ENCODE data around the gene SYT9.

Gene SYT9

DNA sequence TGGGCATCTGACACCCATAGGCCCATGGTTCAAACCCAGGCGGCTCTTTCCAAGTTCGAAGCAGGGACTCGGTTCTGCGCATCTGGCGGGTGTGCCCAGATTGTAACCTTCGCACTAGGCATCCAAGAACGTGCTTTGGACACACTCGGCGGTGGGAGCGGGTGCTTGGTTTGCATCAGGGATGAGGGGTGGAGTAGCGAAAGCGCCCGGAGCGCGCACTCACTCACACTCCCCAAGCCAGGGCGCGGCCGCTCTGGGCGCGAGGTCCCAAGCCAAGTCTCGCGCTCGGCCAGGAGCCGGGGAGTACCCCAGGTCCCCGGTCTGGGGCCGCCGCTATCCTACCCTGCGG is 243 bp upstream of the SYT9 start:
- Histone ChIP-seq H3K36me3 (ENCODE audit: insufficient read depth, low read length) (no peaks in the 10 kb centered on the region), H3K4me1 (ENCODE audit: insufficient read depth, low read length) (peaks cover 8% of the 10 kb centered on the region; the same call in 1 of the 2 replicates), H3K9me3 (ENCODE audit: insufficient read depth, low read depth, low read length) (no peaks in the 10 kb centered on the region), H3K9ac (ENCODE audit: low read depth, low read length) (no peak overlapping the region), H3K4me3 (ENCODE audit: low read length) (peak overlapping the region; percentile 89), H3K27ac (ENCODE audit: low read depth, low read length) (no peak overlapping the region), H3K27me3 (ENCODE audit: insufficient read depth, low read length) (peaks cover 65% of the 10 kb centered on the region)
- WGBS, result 3% methylated on average over 27 of the region's 28 CpGs

DNA sequence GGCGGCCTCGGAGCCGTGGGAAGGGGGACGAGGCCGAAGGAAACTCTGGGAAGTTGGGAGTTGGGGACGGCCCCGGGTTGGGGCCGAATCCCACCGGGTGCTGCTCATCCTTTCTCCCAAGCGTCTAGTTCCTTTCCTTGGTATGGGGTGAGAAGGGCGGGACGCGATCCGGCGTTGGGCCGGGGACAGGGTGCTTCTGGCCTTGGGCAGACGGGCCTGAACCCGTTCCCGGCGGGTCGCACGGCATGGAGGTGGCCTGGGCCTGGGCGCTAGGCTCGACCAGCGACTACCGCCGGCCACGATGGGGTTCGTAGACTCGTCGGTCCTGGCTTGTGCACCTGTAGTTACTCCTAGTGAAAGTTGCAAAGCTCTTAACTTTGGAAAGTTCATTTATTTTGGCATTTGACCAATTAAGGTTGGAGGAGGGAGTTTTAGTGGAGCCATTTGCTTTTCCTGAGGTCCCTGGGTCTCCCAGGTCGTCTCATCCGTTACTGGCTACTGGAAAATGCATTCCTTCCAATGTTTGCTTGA is 1.0 kb downstream of the SYT9 start:
- no peaks in the 10 kb centered on the region for H3K9me3 ChIP-seq (ENCODE audit: insufficient read depth, low read depth, low read length)
- H3K4me1 ChIP-seq (ENCODE audit: insufficient read depth, low read length), result peaks cover 8% of the 10 kb centered on the region; the same call in 1 of the 2 replicates
- H3K4me3 ChIP-seq (ENCODE audit: low read length), result peak overlapping the region; percentile 89
- no peaks in the 10 kb centered on the region for H3K36me3 ChIP-seq (ENCODE audit: insufficient read depth, low read length)
- 4% methylated on average over 33 of the region's 33 CpGs for WGBS
- H3K27me3 ChIP-seq (ENCODE audit: insufficient read depth, low read length), result peaks cover 65% of the 10 kb centered on the region
- H3K27ac ChIP-seq (ENCODE audit: low read depth, low read length), result no peak overlapping the region
- peak overlapping the region; percentile 60; the same call in 1 of the 2 replicates for H3K9ac ChIP-seq (ENCODE audit: low read depth, low read length)

DNA sequence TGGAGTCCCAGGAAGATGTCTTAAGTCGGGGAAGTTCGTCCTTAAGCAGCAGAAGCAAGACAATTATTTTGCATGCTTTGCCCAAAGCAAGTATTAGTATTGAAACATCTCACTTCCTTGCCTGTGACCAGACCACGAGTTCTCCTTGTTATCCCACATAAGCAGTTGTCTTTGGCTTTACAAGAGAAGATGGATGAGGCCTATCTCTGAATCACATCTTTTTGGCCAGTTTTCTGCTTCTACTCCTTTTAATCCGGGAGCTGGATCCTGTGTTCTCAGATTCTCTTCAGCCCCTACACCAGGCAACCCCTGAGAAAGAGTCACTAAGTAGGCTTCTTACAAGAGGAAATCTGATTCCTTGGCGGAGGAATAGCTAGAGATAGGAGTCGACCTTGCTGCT is 2.1 kb downstream of the SYT9 start:
- H3K27ac ChIP-seq (ENCODE audit: low read depth, low read length), result no peak overlapping the region
- no peak overlapping the region for H3K9ac ChIP-seq (ENCODE audit: low read depth, low read length)
- H3K4me1 ChIP-seq (ENCODE audit: insufficient read depth, low read length), result peaks cover 8% of the 10 kb centered on the region; the same call in 1 of the 2 replicates
- 84% methylated on average over 6 of the region's 6 CpGs for WGBS
- no peak overlapping the region for H3K4me3 ChIP-seq (ENCODE audit: low read length)
- peaks cover 65% of the 10 kb centered on the region for H3K27me3 ChIP-seq (ENCODE audit: insufficient read depth, low read length)
- no peaks in the 10 kb centered on the region for H3K9me3 ChIP-seq (ENCODE audit: insufficient read depth, low read depth, low read length)
- no peaks in the 10 kb centered on the region for H3K36me3 ChIP-seq (ENCODE audit: insufficient read depth, low read length)

DNA sequence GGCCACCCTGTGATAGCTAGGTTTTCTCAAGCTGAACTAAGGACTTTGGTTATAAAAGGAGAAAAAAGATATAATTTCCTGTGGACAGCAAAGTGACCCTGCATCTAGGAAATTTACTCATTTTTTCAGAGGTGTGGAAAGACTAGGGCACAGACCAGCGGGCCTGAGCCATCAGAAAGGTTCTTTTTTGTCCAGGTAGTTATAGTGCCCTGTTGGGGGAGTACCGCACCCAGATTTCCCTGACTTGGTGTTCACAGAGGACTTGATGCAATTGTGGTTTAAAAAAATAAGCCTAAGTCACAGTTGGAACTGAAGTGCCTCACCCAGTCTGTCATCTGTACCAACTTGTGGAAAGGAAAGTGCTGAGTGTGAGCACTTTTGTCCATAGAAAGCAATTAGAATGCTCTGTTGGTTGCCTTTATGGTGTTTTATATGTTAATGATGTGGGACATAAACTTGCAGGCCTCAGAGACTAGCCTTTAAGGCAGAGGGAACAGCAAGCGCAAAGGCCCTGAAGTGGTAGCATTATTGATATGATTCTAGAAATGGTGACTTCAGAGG is 3.1 kb downstream of the SYT9 start:
- 75% methylated on average over 3 of the region's 3 CpGs for WGBS
- no peak overlapping the region for H3K9ac ChIP-seq (ENCODE audit: low read depth, low read length)

DNA sequence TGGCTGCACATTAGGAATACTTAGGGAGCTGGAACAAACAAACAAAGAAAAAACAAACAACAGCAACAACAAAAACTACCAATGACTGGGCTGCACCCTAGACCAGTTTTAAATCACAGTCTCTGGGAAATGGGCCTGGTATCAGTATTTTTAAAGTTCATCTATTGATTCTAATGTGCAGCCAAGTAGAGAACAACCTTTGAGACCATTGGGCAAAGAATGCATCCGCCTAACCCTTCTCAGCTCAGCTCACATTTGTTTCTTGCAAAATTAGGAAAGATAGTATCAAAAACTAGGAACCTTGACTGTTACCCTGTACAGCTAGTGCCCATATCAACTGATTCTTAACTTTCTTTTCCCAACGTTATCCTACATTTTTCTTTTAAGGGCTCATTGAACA is 5.2 kb downstream of the SYT9 start:
- peaks cover 8% of the 10 kb centered on the region; the same call in 1 of the 2 replicates for H3K4me1 ChIP-seq (ENCODE audit: insufficient read depth, low read length)
- peaks cover 35% of the 10 kb centered on the region for H3K27me3 ChIP-seq (ENCODE audit: insufficient read depth, low read length)
- no peak overlapping the region for H3K27ac ChIP-seq (ENCODE audit: low read depth, low read length)
- no peak overlapping the region for H3K4me3 ChIP-seq (ENCODE audit: low read length)
- H3K9me3 ChIP-seq (ENCODE audit: insufficient read depth, low read depth, low read length), result no peaks in the 10 kb centered on the region
- H3K36me3 ChIP-seq (ENCODE audit: insufficient read depth, low read length), result no peaks in the 10 kb centered on the region
- WGBS, result 61% methylated on average over 2 of the region's 2 CpGs
- no peak overlapping the region for H3K9ac ChIP-seq (ENCODE audit: low read depth, low read length)

More for the DNA sequence above, 3.1 kb downstream of the SYT9 start:
- no peak overlapping the region for H3K4me3 ChIP-seq (ENCODE audit: low read length)
- H3K4me1 ChIP-seq (ENCODE audit: insufficient read depth, low read length), result peaks cover 8% of the 10 kb centered on the region; the same call in 1 of the 2 replicates
- peaks cover 56% of the 10 kb centered on the region for H3K27me3 ChIP-seq (ENCODE audit: insufficient read depth, low read length)
- no peak overlapping the region for H3K27ac ChIP-seq (ENCODE audit: low read depth, low read length)
- H3K9me3 ChIP-seq (ENCODE audit: insufficient read depth, low read depth, low read length), result no peaks in the 10 kb centered on the region
- H3K36me3 ChIP-seq (ENCODE audit: insufficient read depth, low read length), result no peaks in the 10 kb centered on the region

DNA sequence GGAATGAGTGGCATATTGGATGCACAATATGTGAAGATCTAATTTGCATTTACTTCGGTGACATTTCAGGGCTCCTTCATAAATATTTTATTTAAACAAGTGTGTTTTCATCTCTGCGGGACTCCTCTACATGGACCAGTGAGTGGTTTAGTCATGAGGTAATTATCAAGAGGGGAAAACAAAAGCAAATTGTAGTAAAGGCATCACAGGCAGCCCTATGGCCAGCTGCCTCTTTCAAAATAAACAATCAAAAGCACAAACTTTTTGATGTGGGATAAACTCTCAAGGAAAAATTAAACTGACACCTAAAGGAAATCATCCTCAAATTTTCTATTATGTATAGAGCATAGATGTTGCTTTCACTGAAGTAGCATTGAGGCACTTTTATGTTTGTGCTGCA is 6.0 kb downstream of the SYT9 start:
- WGBS, result 90% methylated on average over 2 of the region's 2 CpGs

DNA sequence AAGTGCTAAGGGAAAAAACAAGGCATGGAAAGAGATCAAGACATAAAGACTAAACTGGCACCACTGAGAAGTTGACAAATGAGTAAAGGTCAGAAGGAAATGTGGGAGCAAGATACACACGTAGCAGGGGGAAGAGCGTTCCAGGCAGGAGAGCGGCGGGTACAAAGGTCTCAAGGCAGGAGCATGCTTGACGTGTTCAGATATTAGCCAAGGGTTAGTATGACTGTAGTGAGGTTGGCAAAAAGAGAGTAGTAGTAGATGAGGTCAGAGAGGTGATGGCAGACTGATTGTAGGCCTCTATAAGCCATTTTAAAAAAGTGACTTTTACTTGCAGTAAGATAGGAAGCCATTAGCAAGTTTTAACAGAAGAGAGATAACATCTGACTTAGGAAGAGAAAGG is 9.9 kb downstream of the SYT9 start:
- no peak overlapping the region for H3K27ac ChIP-seq (ENCODE audit: low read depth, low read length)
- no peaks in the 10 kb centered on the region for H3K27me3 ChIP-seq (ENCODE audit: insufficient read depth, low read length)
- H3K4me3 ChIP-seq (ENCODE audit: low read length), result no peak overlapping the region
- no peak overlapping the region for H3K9ac ChIP-seq (ENCODE audit: low read depth, low read length)
- WGBS, result 94% methylated on average over 5 of the region's 5 CpGs
- no peaks in the 10 kb centered on the region for H3K36me3 ChIP-seq (ENCODE audit: insufficient read depth, low read length)
- no peaks in the 10 kb centered on the region for H3K4me1 ChIP-seq (ENCODE audit: insufficient read depth, low read length)
- no peaks in the 10 kb centered on the region for H3K9me3 ChIP-seq (ENCODE audit: insufficient read depth, low read depth, low read length)

More for the DNA sequence above, 6.0 kb downstream of the SYT9 start:
- Histone ChIP-seq H3K9me3 (ENCODE audit: insufficient read depth, low read depth, low read length) (no peaks in the 10 kb centered on the region), H3K4me1 (ENCODE audit: insufficient read depth, low read length) (peaks cover 8% of the 10 kb centered on the region; the same call in 1 of the 2 replicates), H3K27ac (ENCODE audit: low read depth, low read length) (no peak overlapping the region), H3K27me3 (ENCODE audit: insufficient read depth, low read length) (peaks cover 27% of the 10 kb centered on the region), H3K9ac (ENCODE audit: low read depth, low read length) (no peak overlapping the region), H3K4me3 (ENCODE audit: low read length) (no peak overlapping the region), H3K36me3 (ENCODE audit: insufficient read depth, low read length) (no peaks in the 10 kb centered on the region)

DNA sequence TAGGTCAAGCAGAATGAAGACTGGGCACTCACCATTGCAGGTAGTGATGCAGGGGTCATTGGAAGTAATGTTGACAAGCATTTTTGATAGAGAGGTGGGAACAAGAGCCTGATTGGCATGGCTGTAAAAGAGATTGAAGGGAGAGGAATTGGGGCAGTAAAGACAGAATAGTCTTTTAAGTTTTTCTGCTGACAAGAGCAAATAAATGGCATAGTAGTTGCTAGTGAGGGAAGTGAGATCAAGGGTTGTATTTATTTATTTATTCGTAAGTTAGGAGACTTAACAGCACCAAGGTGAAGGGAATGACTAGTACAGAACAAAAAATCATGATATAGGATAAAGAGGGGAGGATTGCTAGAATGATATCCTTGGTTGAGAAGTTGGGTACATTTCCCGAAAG is 11.0 kb downstream of the SYT9 start:
- Histone ChIP-seq H3K4me1 (ENCODE audit: insufficient read depth, low read length) (no peaks in the 10 kb centered on the region), H3K9ac (ENCODE audit: low read depth, low read length) (no peak overlapping the region), H3K27me3 (ENCODE audit: insufficient read depth, low read length) (no peaks in the 10 kb centered on the region), H3K9me3 (ENCODE audit: insufficient read depth, low read depth, low read length) (no peaks in the 10 kb centered on the region), H3K4me3 (ENCODE audit: low read length) (no peak overlapping the region), H3K27ac (ENCODE audit: low read depth, low read length) (no peak overlapping the region), H3K36me3 (ENCODE audit: insufficient read depth, low read length) (no peaks in the 10 kb centered on the region)
- WGBS, result 76% methylated on average over 2 of the region's 2 CpGs

DNA sequence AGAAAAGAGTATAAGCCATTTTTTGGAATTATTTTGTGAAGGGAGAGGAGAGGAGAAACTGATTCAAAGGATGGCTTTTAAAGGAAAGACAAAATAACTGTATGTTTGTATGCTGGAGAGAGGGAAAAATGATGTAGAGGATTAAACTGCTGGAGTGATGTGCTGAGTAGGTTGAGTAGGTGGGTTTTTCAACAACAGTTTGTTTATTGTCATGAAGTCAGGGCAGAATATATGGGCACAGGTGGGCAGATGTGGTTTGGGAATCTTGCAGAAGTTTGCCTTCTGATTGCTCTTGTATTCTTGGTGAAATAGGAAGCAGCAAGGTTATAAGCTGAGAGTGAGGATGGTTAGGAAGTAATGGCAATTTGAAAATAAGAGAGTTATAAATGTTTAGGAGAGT is 12.1 kb downstream of the SYT9 start:
- H3K27ac ChIP-seq (ENCODE audit: low read depth, low read length), result no peak overlapping the region
- H3K36me3 ChIP-seq (ENCODE audit: insufficient read depth, low read length), result no peaks in the 10 kb centered on the region
- no peak overlapping the region for H3K9ac ChIP-seq (ENCODE audit: low read depth, low read length)
- H3K4me1 ChIP-seq (ENCODE audit: insufficient read depth, low read length), result no peaks in the 10 kb centered on the region
- no peaks in the 10 kb centered on the region for H3K27me3 ChIP-seq (ENCODE audit: insufficient read depth, low read length)
- no peak overlapping the region for H3K4me3 ChIP-seq (ENCODE audit: low read length)
- no peaks in the 10 kb centered on the region for H3K9me3 ChIP-seq (ENCODE audit: insufficient read depth, low read depth, low read length)

DNA sequence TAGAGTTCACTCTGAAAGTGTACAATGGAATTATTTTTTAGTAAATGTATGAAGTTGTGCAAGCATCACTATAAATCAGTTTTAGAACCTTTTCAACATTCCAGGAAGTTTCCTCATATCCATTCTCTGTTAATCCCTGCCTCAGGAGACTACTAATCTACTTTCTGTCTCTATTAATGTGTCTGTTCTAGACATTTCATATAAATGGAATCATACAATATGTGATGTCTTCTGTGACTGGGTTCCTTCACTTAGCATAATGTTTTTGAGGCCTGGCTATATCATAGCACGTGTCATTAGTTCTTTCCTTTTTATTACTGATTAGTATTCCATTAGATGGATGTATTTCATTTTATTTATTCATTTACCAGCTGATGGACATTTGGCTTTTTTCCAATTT is 17.1 kb downstream of the SYT9 start:
- H3K9ac ChIP-seq (ENCODE audit: low read depth, low read length), result no peak overlapping the region
- no peaks in the 10 kb centered on the region for H3K36me3 ChIP-seq (ENCODE audit: insufficient read depth, low read length)
- no peaks in the 10 kb centered on the region for H3K4me1 ChIP-seq (ENCODE audit: insufficient read depth, low read length)
- H3K27ac ChIP-seq (ENCODE audit: low read depth, low read length), result no peak overlapping the region
- no peaks in the 10 kb centered on the region for H3K9me3 ChIP-seq (ENCODE audit: insufficient read depth, low read depth, low read length)
- H3K4me3 ChIP-seq (ENCODE audit: low read length), result no peak overlapping the region
- no peaks in the 10 kb centered on the region for H3K27me3 ChIP-seq (ENCODE audit: insufficient read depth, low read length)
- no CpG with 5 or more reads among the region's 1 CpG for WGBS

DNA sequence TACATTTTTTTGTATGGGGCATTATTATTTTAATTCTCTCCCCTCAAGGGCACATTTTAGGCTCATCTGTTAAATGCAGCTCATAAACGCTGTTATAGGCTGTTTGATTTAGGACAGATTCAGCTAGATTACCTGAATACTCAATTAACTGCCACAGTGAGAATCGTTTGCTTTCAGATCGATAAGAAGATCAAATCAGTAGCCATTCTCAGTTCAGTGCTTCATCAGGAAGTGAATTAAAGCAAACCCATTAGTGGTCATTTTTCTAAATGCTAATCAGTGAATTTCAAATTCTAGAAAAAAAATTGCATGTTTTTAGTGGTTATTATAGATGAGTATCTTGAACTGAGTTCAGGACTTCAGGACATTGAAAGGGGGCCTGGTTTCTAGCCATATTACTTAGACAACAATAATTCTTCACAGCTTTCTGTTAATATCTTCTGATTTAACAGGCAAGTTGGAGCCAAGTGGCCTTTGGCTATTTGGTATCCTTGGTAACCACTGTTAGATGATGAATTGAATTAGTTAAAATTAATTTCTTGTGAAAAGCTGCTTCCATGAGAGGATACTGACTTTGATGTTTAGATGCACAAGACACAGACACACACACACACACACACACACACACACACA is 18.6 kb downstream of the SYT9 start:
- Histone ChIP-seq H3K27me3 (ENCODE audit: insufficient read depth, low read length) (no peaks in the 10 kb centered on the region), H3K4me1 (ENCODE audit: insufficient read depth, low read length) (no peaks in the 10 kb centered on the region), H3K27ac (ENCODE audit: low read depth, low read length) (no peak overlapping the region), H3K4me3 (ENCODE audit: low read length) (no peak overlapping the region), H3K9me3 (ENCODE audit: insufficient read depth, low read depth, low read length) (no peaks in the 10 kb centered on the region), H3K9ac (ENCODE audit: low read depth, low read length) (no peak overlapping the region), H3K36me3 (ENCODE audit: insufficient read depth, low read length) (no peaks in the 10 kb centered on the region)
- 95% methylated on average over 3 of the region's 3 CpGs for WGBS
